HepG2 (cell line): ENCODE measurements around the gene ARHGAP45. TPM values are rescaled to one million over a fixed set of nuclear protein-coding genes. Genes with fewer than 3 reads are reported as not detected.

ENCODE experiments used
- KIAA2018 ChIP-seq: sonication (generic); formaldehyde crosslinking; IDR thresholded peaks from 2 replicates; pipeline ENCODE4 v1.5.0; 2020; ENCODE audit warnings: mild to moderate bottlenecking, missing genetic modification reagents, borderline replicate concordance
- ZNF572 ChIP-seq: sonication (generic); formaldehyde crosslinking; IDR thresholded peaks from 2 replicates; pipeline ENCODE4 v1.5.1; 2020; ENCODE audit warnings: mild to moderate bottlenecking, missing genetic modification reagents
- polyA plus RNA-seq, 8 experiments: library from polyadenylated mRNA; depleted of rRNA in 3 of 8; stranded (reverse) in 7 of 8; unstranded in 1 of 8; fragments of >200 nt; fragmentation: Illumina TruSeq in 4 of 8; extraction: Trizol in 4 of 8; gene quantifications; 2 replicates each; pipeline versions ENCODE4 v1.2.1 to v1.2.3, GENCODE V29; 2011 to 2016; ENCODE audit warnings: low read depth in 4 of 8, missing spikeins in 1 of 8, mixed read lengths in 1 of 8; ENCODE audit not compliant: insufficient read depth in 1 of 8
- total RNA-seq, 5 experiments: library from RNA; depleted of rRNA; stranded (reverse); fragments of >200 nt; fragmentation: Illumina TruSeq; extraction: Trizol; gene quantifications; 2 replicates each; pipeline ENCODE4 v1.2.3, GENCODE V29; 2016; ENCODE audit warnings: low read depth in 1 of 5

The ARHGAP45 gene
- total and polyA plus RNA-seq, 2 of the 13 experiments (the other 11 are each of a cell fraction or from before 2014, with no cell fraction given): 0.84 to 32.0 TPM

- TF ChIP-seq KIAA2018 (no peak), ZNF572 (CRISPR knock-in tag) (no peak)
Observed at GRCh38 chr19:1080360-1081161, 13.6 kb downstream of the ARHGAP45 start (continued).
